NCI-H82 (cell line): ENCODE results near the gene AGAP1.

Experiments used
- DNase-seq: peaks from one replicate; lab custom pipeline; 2025; lab: John Stamatoyannopoulos, UW

AGAP1 gene

GRCh38 chr2:235847576-235847975 is 353.7 kb downstream of the AGAP1 start:
- DNase-seq = no peak

DNA sequence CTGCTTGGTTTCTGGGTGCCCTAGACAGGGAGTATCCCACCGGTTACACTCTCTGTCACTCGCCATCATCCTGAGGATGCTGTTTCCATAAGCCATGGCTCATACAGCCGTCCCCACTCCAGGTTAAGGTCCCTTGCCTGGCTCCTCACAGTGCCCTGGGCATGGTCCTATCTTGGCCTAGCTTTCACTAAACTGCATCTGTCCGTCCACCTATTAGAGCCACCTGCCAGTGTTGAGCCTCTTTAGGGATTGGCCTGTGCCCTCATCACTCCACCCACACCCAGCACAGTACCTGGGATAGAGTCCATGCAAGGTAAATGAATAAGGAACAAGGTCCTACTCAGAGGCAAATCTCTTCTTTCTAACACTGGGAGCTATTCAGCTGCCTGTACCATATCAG is 354.2 kb downstream of the AGAP1 start:
- no peak for DNase-seq

- DNase-seq = no peak
These were observed 355.1 kb downstream of the AGAP1 start for GRCh38 chr2:235848946-235849345.

DNA sequence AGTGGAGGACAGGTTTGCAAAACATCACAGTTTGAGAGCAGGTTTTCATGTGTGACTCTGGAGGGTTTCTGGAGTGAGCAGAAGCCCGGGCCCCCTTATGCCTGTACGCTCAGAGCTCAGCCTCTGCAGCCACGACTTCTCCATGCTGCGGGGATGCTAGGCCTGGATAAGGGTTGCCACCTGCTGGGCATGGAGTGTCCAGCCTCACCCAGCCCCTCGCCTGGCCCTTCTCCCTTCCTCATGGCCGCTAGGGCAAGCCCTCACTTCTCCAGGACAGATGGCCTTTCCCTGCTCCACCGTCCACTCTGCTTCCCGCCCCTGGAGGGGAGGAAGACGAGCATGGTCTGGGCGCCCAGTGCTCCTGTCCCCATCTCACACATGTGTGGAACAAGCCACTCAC is 355.6 kb downstream of the AGAP1 start:
- DNase-seq = no peak

DNA sequence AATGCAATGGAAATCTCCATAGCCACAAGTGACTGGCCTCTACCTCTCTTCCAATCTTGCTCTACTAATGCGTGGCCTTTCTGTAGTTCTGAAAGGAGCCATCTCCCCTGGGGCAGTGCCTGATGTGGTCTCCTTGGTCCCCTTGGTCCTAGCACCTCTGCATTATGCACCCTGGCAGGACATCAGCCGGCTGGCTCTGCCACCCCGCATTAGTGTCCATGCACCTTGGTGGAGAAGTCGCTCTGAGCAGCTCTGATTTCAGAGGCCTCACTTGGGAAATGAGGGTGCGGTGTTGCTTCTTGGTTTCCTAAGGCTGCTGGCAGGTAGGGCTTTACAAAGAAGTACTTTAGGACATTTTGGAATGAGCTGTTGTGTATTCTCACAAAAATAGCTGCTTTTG is 356.4 kb downstream of the AGAP1 start:
- DNase-seq = no peak

- no peak for DNase-seq
These were observed 357.1 kb downstream of the AGAP1 start for GRCh38 chr2:235850771-235851551.

GRCh38 chr2:235851828-235852525 is 358.1 kb downstream of the AGAP1 start:
- DNase-seq = no peak

DNA sequence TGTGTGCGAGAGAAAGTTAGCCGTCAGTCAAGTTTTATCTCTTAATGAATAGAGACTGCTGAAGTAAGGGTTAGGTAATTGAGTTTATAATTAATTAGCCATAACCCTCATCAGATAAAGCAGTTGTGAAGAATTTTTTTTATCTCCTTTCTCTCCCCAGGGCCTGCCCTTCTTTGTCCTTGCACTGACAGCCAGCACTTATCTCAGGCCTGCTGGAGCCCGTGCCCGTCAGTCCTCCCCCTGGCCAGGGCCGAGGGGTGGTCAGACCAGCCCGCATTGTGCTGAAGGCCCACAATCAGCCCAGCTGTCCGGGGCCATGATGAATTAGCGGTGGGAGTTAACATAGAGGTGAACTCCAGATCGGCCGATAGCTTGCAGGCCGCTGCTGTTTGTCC is 358.7 kb downstream of the AGAP1 start:
- DNase-seq = no peak

- no peak for DNase-seq
These were observed 360.4 kb downstream of the AGAP1 start for GRCh38 chr2:235854276-235854675.

- no peak for DNase-seq
These were observed 361.2 kb downstream of the AGAP1 start for GRCh38 chr2:235855011-235855410.

DNA sequence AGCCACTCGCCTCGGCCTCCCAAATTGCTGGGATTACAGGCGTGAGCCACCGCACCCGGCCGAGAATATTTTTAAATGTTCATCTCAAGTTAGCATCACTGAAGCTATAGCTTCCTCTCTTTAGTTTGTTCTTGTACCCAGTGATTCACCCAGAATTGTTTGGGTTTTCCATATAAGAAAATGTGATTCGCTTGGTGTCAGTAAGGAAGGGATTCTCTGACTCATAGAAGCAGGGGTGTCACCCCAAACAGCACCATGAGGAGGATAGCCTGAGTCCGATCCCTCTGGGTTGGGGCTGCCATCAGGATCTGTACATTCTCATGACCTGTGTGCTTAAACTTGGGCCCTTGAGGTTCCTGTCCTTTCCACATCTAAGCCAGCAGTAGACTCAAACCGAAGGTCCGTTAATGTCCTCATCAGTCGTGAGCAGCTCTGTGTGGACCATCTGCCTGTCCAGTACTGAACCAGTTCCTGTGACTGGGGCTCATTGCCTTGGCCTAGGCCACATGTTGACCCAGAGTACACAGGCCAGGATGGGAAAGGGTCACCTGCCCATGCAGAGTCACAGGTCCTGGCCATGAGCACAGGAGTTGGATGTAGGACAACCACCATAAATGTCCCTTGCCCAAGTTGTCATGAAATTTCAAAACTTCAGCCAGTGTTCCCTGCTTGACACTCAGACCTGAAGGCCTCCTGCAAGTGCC is 362.5 kb downstream of the AGAP1 start:
- no peak for DNase-seq

DNA sequence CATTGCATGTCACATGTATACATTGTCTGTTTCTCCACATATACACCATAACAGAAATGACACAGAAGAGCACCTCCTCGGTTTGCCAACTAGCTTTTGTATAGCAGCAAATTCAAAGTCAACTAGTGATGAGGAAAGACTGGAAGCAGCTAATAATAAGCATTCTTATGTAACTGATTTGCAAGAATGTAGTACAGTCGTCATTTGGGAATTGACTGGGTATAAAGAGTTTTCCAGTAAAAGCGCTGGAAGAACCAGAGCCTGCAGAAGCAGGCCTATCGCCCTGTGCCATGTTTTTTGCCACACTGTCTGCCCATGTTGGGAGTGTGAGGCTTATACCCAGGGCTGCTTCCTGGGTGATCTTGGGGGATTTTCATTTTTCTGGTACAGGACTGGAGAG is 363.8 kb downstream of the AGAP1 start:
- no peak for DNase-seq

DNA sequence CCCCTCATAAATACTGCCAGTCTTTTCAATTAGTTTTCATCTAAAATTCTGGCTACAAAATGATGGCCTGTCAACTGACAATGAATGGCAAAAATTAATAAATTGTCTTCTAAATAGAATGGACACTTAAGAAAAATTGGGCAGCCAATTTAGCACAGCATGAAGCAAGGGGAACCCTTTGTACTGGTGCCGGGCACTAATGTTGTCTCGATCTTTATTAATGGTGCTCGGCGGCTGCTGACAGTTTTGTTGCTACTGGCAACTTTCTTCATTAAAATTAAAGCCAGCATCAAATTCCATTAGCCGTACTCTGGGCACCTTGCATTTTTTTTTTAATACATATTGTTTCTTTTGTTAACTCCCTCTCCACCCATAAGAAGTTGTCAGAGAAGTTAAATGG is 365.0 kb downstream of the AGAP1 start:
- DNase-seq = no peak

GRCh38 chr2:235859651-235860050 is 365.8 kb downstream of the AGAP1 start:
- no peak for DNase-seq

- no peak for DNase-seq
These were observed 366.3 kb downstream of the AGAP1 start for GRCh38 chr2:235860111-235860510.

DNA sequence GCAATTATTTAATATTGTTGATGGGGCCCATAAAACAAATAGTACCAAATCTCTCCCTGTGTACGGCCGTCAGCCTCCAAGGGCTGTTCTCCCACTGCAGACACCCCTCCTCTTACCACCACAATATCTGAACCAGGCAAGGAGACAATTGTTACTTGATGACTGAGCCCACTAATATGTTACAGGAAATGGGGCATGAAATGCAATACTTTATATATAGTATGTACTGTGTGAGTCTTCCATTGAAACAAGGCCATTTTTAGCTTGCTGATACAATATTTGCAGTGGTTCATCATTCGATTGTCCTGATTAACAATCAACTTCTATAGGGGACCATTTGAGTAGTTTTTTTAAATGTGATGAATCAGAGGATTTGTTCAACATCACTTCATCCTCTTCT is 367.0 kb downstream of the AGAP1 start:
- DNase-seq = no peak

DNA sequence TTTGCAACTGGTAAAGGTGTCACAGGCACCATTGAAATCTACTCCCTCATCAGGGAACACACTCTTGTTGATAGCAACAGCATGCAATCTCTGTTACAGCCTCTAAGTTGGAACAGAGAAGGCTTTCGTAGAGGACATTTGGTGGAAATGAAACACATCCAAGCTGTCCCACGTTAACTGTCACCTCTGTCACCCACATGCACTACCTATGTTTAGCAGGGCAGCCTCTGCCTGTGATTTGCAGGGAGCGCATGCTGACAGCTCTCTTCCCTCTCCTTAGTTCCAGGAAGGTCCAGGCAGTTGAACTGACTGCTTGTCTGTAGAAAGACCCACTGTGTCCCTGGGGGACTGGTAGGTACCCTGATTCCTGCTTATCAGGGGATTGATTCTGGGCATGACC is 367.5 kb downstream of the AGAP1 start:
- no peak for DNase-seq

DNA sequence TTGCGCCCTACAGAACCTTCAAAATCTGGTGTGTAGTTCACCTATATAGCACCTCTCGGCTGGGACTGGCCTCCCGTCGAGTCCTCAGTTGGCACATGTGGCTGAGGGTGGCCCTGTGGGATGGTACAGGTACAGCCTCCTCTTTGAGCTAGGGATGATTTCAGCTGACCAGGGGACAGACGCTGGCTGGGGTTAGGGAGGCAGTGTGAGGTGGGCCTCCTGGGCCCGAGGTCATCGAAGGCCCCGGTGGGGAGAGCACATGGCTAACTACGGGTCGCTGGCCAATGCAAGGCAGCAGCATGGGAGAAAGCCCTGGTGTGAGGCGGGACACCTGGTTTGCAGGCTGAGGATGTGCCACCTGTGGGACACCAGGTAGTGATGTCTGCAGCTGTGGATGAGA is 369.6 kb downstream of the AGAP1 start:
- DNase-seq = no peak

GRCh38 chr2:235864302-235864701 is 370.5 kb downstream of the AGAP1 start:
- no peak for DNase-seq

- DNase-seq = peak; percentile 85
These were observed 371.1 kb downstream of the AGAP1 start for GRCh38 chr2:235864733-235865515.

DNA sequence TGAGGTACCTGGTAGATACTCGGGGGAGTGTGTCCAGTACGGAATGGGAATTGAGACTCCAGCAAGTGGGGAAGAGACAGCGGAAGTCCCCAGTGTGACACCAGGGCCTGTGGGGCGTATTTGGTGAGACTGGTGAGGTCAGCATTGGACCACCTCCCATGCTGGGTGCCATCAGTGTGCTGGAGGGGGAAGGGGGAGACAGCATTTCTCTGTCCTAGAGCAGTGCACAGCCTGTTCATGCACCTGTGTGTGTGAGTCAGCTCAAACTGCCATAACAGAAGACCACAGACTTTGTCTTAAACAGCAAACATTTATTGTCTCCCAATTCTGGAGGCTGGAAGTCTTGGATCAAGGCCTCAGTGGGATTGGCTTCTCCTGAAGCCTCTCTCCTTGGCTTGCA is 372.5 kb downstream of the AGAP1 start:
- DNase-seq = no peak

DNA sequence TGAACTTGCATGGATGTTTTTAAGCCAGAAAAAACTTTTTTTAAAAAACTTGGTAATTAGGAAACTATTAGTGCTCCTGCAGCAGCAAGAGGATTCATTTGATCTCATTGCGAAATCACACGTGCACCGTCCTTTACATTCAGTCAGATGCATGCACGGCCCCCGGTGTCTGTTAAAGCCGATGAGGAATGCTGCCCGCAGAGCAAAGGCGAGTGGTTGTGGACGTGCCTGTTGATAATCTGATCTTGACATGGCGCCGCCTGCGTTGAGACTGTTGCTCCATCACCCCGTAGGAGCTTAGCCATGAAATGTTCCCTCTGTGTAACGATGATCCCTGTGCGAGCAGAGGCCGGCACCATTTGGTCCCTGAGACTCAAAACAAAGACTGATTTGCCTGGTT is 374.4 kb downstream of the AGAP1 start:
- DNase-seq = peak; percentile 25
